ENCODE data around the gene MIA. TPM values are rescaled to one million over a fixed set of nuclear protein-coding genes. Genes with fewer than 3 reads are reported as not detected.

MIA gene
- total and polyA plus RNA-seq, 2 of the 4 experiments (the other 2 are of a cell fraction), result 0.44 TPM; not detected in 1

DNA sequence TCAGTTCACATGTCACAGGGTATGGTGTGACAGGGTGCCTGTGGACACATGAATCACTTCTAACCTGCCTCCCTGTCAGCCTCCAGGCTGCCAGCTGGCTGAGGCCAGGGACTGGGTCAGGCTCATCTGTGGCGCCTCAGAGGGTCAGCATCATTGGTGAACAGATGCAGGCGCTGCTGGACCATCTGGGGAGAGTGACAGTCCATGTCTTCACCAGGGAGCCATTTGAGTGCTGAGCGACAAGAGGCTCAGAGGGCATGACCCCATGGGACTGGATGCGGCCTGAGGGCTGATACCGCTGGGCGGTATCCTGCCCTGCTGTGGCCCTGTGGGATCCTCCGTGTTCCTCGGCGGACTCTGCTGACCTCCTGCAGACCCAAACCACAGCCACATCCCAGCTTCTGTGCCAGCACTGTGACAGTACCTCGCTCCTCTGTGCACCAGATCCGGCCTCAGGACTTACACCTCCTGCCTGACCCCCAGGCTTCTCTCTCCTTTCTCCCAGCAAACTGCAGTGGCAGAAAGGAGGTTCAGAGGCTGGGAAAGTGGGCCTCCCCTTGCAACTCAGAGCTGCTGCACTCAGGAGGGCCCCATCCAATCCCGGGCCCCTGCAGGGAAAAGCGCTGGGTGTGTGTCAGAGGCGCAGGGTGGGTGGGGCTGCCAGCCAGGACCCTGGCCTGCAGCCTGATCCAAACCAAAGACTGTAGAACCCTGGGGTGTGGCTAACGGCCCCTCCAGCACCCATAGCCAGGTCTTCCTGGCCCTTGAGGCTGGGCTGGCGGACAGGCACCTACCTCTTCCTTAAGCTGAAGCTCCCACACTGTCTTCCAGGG, 35.2 kb upstream of the MIA start (continued):
- TF ChIP-seq, protein P1, sequence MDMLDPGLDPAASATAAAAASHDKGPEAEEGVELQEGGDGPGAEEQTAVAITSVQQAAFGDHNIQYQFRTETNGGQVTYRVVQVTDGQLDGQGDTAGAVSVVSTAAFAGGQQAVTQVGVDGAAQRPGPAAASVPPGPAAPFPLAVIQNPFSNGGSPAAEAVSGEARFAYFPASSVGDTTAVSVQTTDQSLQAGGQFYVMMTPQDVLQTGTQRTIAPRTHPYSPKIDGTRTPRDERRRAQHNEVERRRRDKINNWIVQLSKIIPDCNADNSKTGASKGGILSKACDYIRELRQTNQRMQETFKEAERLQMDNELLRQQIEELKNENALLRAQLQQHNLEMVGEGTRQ (IDR thresholded peaks at IDR 0.05; ENCODE audit: low read depth, low read length), result no peak

- Histone ChIP-seq H4K91ac (ENCODE audit: insufficient read depth, low read depth, low read length) (no peak overlapping the region), H4K20me1 (ENCODE audit: insufficient read depth, low read length) (no peaks in the 10 kb centered on the region), H2AK9ac (replicated peaks; ENCODE audit: low read depth, low read length, poor library complexity) (no peak overlapping the region), H3K9ac (ENCODE audit: low read depth, low read length) (no peak overlapping the region), H3K4me2 (ENCODE audit: low read depth, low read length) (no peak overlapping the region), H2AK5ac (ENCODE audit: low read depth, low read length) (no peak overlapping the region), H3K14ac (replicated peaks; ENCODE audit: low read depth, low read length) (no peak overlapping the region), H2BK120ac (ENCODE audit: low read depth, low read length) (no peak overlapping the region), H3K79me1 (ENCODE audit: low read depth in 1 of 2, low read length in 2 of 2) (peaks cover 0 to 4% of the 10 kb centered on the region in 2 experiments; a peak in 1 of 4 replicates), H3K9me1 (ENCODE audit: insufficient read depth, low read length) (peaks cover 7% of the 10 kb centered on the region; the same call in 1 of the 2 replicates), H3K18ac (ENCODE audit: low read depth, low read length) (no peak overlapping the region), H3K4ac (ENCODE audit: low read depth, low read length) (no peak overlapping the region), H2BK5ac (ENCODE audit: low read depth, low read length, poor library complexity, severe bottlenecking) (no peak overlapping the region), H2BK15ac (ENCODE audit: low read depth, low read length) (no peak overlapping the region), H4K8ac (ENCODE audit: low read depth in 2 of 2, low read length in 2 of 2) (no peak overlapping the region), H4K5ac (ENCODE audit: low read depth, low read length) (no peak overlapping the region), H3K9me3 (ENCODE audit: control insufficient read depth, insufficient read depth, low read length) (no peaks in the 10 kb centered on the region), H3K27ac (ENCODE audit: insufficient read depth, low read length) (no peak overlapping the region), H3K27me3 (ENCODE audit: control insufficient read depth, insufficient read depth, low read length) (no peaks in the 10 kb centered on the region), H2AFZ (replicated peaks; ENCODE audit: low read length, poor library complexity) (no peak overlapping the region), H3K56ac (ENCODE audit: extremely low read depth, insufficient read depth, low read length) (no peak overlapping the region), H3K4me1 (ENCODE audit: control insufficient read depth, insufficient read depth, low read length) (peaks cover 10% of the 10 kb centered on the region), H3K4me3 (ENCODE audit: insufficient read depth, low read depth, low read length) (no peak overlapping the region), H3K36me3 (ENCODE audit: control insufficient read depth, insufficient read depth, low read length) (peaks cover 24% of the 10 kb centered on the region), H2BK20ac (ENCODE audit: low read depth, low read length) (no peak overlapping the region), H3K23ac (ENCODE audit: low read depth, low read length) (no peak overlapping the region)
- intact Hi-C loops (cut with micrococcal nuclease), result no loop called here
- in situ Hi-C loops (cut with MboI; ENCODE audit: low sequenced_read_pairs), result no loop called here
- DNase-seq (no peak), ATAC-seq (ENCODE audit: low read depth) (no peak)
- 100% methylated on average over 1 of the region's 6 CpGs; no CpG with 5 or more reads in 1 of the 2 experiments for WGBS, 2 experiments (ENCODE audit: extremely low coverage in 2 of 2, insufficient read length in 1 of 2)
- BruUV-seq (replicated peaks), result no TSS peak
- ChIA-PET POLR2A (ENCODE audit: unreplicated experiment) (no interaction called here), CTCF (no interaction called here)
- dilution Hi-C loops (cut with HindIII; ENCODE audit: low sequenced_read_pairs, unreplicated experiment), result no loop called here
- TF ChIP-seq ELK1 (IDR thresholded peaks at IDR 0.05; ENCODE audit: borderline replicate concordance, low read depth, low read length) (no peak), POLR2A (IDR thresholded peaks at IDR 0.05; ENCODE audit: low read depth, low read length) (no peak), FOS (IDR thresholded peaks at IDR 0.05; ENCODE audit: low read depth, low read length) (no peak), CEBPB (IDR thresholded peaks at IDR 0.05; ENCODE audit: low read depth, low read length) (no peak), NFE2L2 (IDR thresholded peaks at IDR 0.05; ENCODE audit: low read depth, low read length) (no peak)
- TF ChIP-seq, protein P1 (IDR thresholded peaks at IDR 0.05; ENCODE audit: low read depth, low read length), result no peak
These were observed 34.6 kb upstream of the MIA start for GRCh38 chr19:40740747-40741146.
